Fibroblast of lung (primary cell): ENCODE measurements around the gene KCTD11. TPM values are rescaled to one million over a fixed set of nuclear protein-coding genes. Genes with fewer than 3 reads are reported as not detected.

Experiments used
- DNase-seq, 2 donors: peaks; one replicate each; pipeline versions ENCODE4 v3.0.0 to v3.0.0-alpha.2; 2010; ENCODE audit warnings: low read depth in 2 of 2
- H2AFZ ChIP-seq: 2 replicates; pipeline ENCODE4 v1.5.1; 2012; ENCODE audit warnings: low read length, control low read depth, inconsistent platforms
- H3K27ac ChIP-seq: 2 replicates; pipeline ENCODE4 v1.5.1; 2011; ENCODE audit warnings: low read length, control low read depth; ENCODE audit not compliant: insufficient read depth
- H3K27me3 ChIP-seq: 2 replicates; pipeline ENCODE4 v1.5.1; 2011; ENCODE audit warnings: mild to moderate bottlenecking, low read length; ENCODE audit not compliant: control insufficient read depth, insufficient read depth
- H3K36me3 ChIP-seq: 2 replicates; pipeline ENCODE4 v1.5.1; 2011; ENCODE audit warnings: low read length; ENCODE audit not compliant: control insufficient read depth, insufficient read depth
- H3K4me1 ChIP-seq: 2 replicates; pipeline ENCODE4 v1.5.1; 2011; ENCODE audit warnings: low read length; ENCODE audit not compliant: control insufficient read depth, insufficient read depth; ENCODE audit errors: extremely low read depth
- H3K4me2 ChIP-seq: 2 replicates; pipeline ENCODE4 v1.5.1; 2011; ENCODE audit warnings: low read length, control low read depth; ENCODE audit not compliant: insufficient read depth; ENCODE audit errors: extremely low read depth
- H3K4me3 ChIP-seq, 4 experiments: fragments of 200-600 bp in 1 of 4; sonication (generic) in 1 of 4; replicated peaks in 1 of 4; 2 replicates each; pipeline ENCODE4 v1.5.1; 2011 to 2016; ENCODE audit warnings: low read length in 4 of 4, low read depth in 3 of 4, mild to moderate bottlenecking in 3 of 4, control low read depth in 2 of 4, inconsistent platforms in 1 of 4, mixed read lengths in 1 of 4; ENCODE audit not compliant: insufficient read depth in 1 of 4; ENCODE audit errors: control extremely low read depth in 1 of 4
- H3K79me2 ChIP-seq: 2 replicates; pipeline ENCODE4 v1.5.1; 2012; ENCODE audit warnings: mild to moderate bottlenecking, low read length, inconsistent platforms; ENCODE audit not compliant: control insufficient read depth, insufficient read depth
- H3K9ac ChIP-seq: 2 replicates; pipeline ENCODE4 v1.5.1; 2011; ENCODE audit warnings: mild to moderate bottlenecking, low read length, control low read depth; ENCODE audit not compliant: insufficient read depth
- H3K9me3 ChIP-seq: 2 replicates; pipeline ENCODE4 v1.5.1; 2012; ENCODE audit warnings: low read depth, low read length; ENCODE audit not compliant: control insufficient read depth, insufficient read depth
- H4K20me1 ChIP-seq: 2 replicates; pipeline ENCODE4 v1.5.1; 2011; ENCODE audit warnings: low read length; ENCODE audit not compliant: control insufficient read depth, insufficient read depth; ENCODE audit errors: extremely low read depth
- EZH2 ChIP-seq: IDR thresholded peaks from 2 replicates; pipeline ENCODE4 v1.5.1; 2012; ENCODE audit warnings: low read length, control low read depth, mild to moderate bottlenecking; ENCODE audit errors: missing control alignments
- polyA minus RNA-seq: library from RNA; depleted of rRNA, polyadenylated mRNA; stranded (reverse); fragments of >200 nt; gene quantifications from 2 replicates; pipeline ENCODE4 v1.2.3, GENCODE V29; 2011; ENCODE audit warnings: low replicate concordance
- polyA plus RNA-seq, 2 donors: library from polyadenylated mRNA; depleted of rRNA in 1 of 2; stranded (reverse) in 1 of 2; unstranded in 1 of 2; fragments of >200 nt; gene quantifications; 2 replicates each; pipeline ENCODE4 v1.2.1, GENCODE V29; 2011 to 2012; ENCODE audit warnings: missing spikeins in 1 of 2
- total RNA-seq: library from RNA; depleted of rRNA; stranded (reverse); fragments of >200 nt; gene quantifications from 2 replicates; pipeline ENCODE4 v1.2.1, GENCODE V29; 2014
- TF ChIP-seq, protein P1 (sequence below), 2 donors: IDR thresholded peaks in 1 of 2; conservative IDR thresholded peaks in 1 of 2; 1 replicate in 1 of 2; 2 replicates in 1 of 2; pipeline ENCODE4 v1.5.1; 2011 to 2012; ENCODE audit warnings: low read length in 2 of 2, control low read depth in 1 of 2, inconsistent platforms in 1 of 2, low read depth in 1 of 2, mild to moderate bottlenecking in 1 of 2

The KCTD11 gene
- total RNA-seq (8.8 and 9.0 TPM in 2 replicates), polyA plus RNA-seq (8.4 and 11.9 TPM in 2 replicates), polyA minus RNA-seq (14.4 and 26.7 TPM in 2 replicates)
- 12.4 and 16.5 TPM in 2 replicates for polyA plus RNA-seq (2012)

DNA sequence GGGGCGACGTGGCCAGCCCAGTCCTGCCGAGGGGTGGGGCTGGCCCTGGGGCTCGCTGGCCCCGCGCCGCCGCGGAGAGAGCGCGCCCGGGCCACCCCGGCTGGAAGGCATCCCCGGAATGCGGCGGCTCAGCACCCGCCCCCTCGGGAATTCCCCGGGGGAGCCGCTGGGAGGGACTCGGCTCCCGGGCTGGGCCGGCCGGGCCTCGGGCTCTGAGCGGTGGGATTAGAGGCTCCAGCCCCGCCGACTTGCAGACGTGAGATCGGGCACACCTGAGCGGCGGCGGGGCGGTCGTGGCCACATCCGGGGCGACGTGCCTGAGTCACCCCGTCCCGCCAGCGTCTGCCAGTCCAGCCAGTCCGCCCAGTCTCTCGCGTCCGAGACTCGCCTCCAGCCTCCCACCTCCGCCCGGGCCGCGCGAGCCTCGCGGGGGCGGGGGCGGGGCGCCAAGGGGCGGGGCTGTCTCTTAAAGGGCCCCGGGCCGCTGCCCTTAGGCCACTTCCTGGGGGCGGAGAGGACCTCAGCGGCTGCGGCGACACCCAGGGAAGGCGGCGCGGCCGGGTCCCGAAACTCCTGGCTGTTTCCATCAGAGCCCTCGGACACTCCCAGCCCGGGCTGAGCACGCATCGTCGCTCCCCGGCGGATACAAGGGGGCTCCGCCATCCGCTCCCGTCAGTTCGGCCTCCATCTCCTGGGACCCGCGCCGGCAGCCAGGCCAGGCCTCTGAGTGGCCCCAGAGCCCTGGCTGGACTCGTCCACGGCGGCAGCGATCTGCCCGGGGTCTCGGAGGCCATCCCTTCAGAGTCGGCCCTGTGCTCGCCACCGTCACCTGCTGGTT lies at the start of gene KCTD11:
Gene KCTD11 (plus strand): TSS at position 498 of the 838 bp plus-strand sequence.
- Histone ChIP-seq H3K27ac (peak within 1 kb of the TSS; percentile 99), H2AFZ (peak within 1 kb of the TSS; percentile 44), H3K9ac (peak within 1 kb of the TSS; percentile 100), H4K20me1 (no peaks in the 10 kb centered on the region), H3K4me2 (peak within 1 kb of the TSS; percentile 98), H3K79me2 (peaks cover 19% of the 10 kb centered on the region), H3K9me3 (no peaks in the 10 kb centered on the region), H3K4me1 (peaks cover 30% of the 10 kb centered on the region), H3K36me3 (no peaks in the 10 kb centered on the region), H3K27me3 (no peaks in the 10 kb centered on the region), H3K4me3 (peak within 1 kb of the TSS; percentile 77 to 97 (median 90))
- TF ChIP-seq EZH2, result no peak
- TF ChIP-seq, protein P1, sequence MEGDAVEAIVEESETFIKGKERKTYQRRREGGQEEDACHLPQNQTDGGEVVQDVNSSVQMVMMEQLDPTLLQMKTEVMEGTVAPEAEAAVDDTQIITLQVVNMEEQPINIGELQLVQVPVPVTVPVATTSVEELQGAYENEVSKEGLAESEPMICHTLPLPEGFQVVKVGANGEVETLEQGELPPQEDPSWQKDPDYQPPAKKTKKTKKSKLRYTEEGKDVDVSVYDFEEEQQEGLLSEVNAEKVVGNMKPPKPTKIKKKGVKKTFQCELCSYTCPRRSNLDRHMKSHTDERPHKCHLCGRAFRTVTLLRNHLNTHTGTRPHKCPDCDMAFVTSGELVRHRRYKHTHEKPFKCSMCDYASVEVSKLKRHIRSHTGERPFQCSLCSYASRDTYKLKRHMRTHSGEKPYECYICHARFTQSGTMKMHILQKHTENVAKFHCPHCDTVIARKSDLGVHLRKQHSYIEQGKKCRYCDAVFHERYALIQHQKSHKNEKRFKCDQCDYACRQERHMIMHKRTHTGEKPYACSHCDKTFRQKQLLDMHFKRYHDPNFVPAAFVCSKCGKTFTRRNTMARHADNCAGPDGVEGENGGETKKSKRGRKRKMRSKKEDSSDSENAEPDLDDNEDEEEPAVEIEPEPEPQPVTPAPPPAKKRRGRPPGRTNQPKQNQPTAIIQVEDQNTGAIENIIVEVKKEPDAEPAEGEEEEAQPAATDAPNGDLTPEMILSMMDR (conservative IDR thresholded peaks at IDR 0.05 in 1 of 2, IDR thresholded peaks at IDR 0.05 in 1 of 2; ENCODE audit: low read depth in 1 of 2, low read length in 2 of 2), result no peak
- DNase-seq, result peak; percentile 82 to 91

DNA sequence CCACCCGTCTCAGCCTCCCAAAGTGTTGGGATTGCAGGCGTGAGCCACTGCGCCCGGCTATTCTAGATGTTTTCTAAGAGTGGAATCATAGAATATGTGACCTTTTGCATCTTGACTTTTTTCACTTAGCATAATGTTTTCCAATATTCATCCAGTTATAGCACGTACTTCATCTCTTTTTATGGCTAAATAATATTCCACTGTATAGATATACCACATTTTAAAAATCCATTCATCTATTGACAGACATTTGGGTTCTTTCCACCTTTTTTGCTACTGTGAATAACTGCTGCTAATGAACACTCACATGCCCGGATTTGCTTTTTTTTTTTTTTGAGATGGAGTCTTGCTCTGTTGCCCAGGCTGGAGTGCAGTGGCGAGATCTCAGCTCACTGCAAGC lies 47.8 kb upstream of the KCTD11 start:
- Histone ChIP-seq H3K4me1 (no peaks in the 10 kb centered on the region), H3K4me2 (no peak overlapping the region), H3K9me3 (no peaks in the 10 kb centered on the region), H3K27me3 (no peaks in the 10 kb centered on the region), H3K4me3 (no peak overlapping the region), H3K36me3 (no peaks in the 10 kb centered on the region), H2AFZ (no peak overlapping the region), H3K27ac (no peak overlapping the region), H3K79me2 (peaks cover 17% of the 10 kb centered on the region), H4K20me1 (no peaks in the 10 kb centered on the region), H3K9ac (no peak overlapping the region)
- TF ChIP-seq EZH2, result no peak
- TF ChIP-seq, protein P1 (conservative IDR thresholded peaks at IDR 0.05 in 1 of 2, IDR thresholded peaks at IDR 0.05 in 1 of 2; ENCODE audit: low read depth in 1 of 2, low read length in 2 of 2), result no peak
- no peak for DNase-seq

DNA sequence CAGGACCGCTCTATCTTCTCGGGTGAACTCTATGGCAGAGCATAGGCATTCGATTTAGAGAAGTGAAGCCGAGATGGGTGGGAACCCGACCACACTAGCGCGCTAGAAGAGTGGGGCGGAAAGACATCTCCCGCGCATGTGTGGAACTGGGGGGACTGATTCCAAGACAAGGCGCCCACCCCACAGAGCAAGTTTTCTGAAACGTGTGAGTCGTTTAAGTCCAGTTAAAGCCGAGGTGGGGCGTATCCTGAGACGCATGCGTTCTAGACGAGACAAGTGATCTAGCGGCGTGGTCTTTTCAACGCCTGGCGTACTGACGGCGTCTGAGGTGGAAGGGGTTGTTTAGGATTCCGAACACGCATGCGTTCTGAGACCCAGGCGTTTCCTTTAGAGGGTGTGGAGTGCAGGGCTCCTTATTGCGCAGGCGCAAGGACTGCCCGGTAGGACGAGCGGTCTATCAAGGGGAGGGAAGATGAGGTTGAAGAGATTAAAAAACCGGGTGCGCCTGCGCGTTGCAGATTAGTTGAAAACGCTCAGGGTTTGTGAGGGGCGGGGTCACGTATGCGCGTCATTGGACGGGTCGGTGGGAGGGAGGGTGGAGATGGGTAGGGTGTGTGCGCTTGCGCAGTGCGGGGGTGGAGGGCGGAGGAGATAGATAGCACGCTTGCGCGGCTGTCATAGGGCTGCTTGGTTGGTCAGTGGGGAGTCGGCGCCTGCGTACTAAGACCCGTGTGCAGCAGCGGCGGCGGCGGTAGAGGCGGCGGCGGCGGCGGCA lies 44.9 kb upstream of the KCTD11 start, which contains the start of gene EIF5A:
Gene EIF5A (plus strand): TSS at position 718 of the 775 bp plus-strand sequence. CDS start 2,008 bp downstream, outside the sequence.
- no peaks in the 10 kb centered on the region for H3K4me1 ChIP-seq
- peak within 1 kb of the TSS; percentile 87 for H2AFZ ChIP-seq
- H3K79me2 ChIP-seq, result peaks cover 41% of the 10 kb centered on the region
- H3K9me3 ChIP-seq, result no peaks in the 10 kb centered on the region
- peaks cover 14% of the 10 kb centered on the region for H3K36me3 ChIP-seq
- H3K27me3 ChIP-seq, result no peaks in the 10 kb centered on the region
- DNase-seq, result peak; percentile 99 to 100
- H3K4me3 ChIP-seq, result peak within 1 kb of the TSS; percentile 73 to 98 (median 93)
- no peak for TF ChIP-seq EZH2
- TF ChIP-seq, protein P1 (conservative IDR thresholded peaks at IDR 0.05 in 1 of 2, IDR thresholded peaks at IDR 0.05 in 1 of 2; ENCODE audit: low read depth in 1 of 2, low read length in 2 of 2), result no peak
- H3K27ac ChIP-seq, result peak within 1 kb of the TSS; percentile 95
- no peaks in the 10 kb centered on the region for H4K20me1 ChIP-seq
- peak within 1 kb of the TSS; percentile 74 for H3K4me2 ChIP-seq
- H3K9ac ChIP-seq, result peak within 1 kb of the TSS; percentile 91
